Natural killer cell (primary cell): ENCODE data around the gene SMO. TPM values are rescaled to one million over a fixed set of nuclear protein-coding genes. Genes with fewer than 3 reads are reported as not detected.

Source experiments
- ATAC-seq, 3 donors: fragments of 150-1000 bp in 2 of 3; fragments of 200-7000 bp in 1 of 3; cut with Tn5 transposase; 1 replicate in 1 of 3; 2 replicates in 2 of 3; pipeline ENCODE4 v1.10.0; 2021; ENCODE audit warnings: mild to moderate bottlenecking in 2 of 3, moderate library complexity in 2 of 3
- DNase-seq, 2 donors: peaks; one replicate each; pipeline versions ENCODE4 v3.0.0 to v3.0.0-alpha.2; 2013 to 2021; ENCODE audit warnings: mixed read lengths in 1 of 2
- H3K27ac ChIP-seq: one replicate; pipeline ENCODE4 v1.5.1; 2013; ENCODE audit warnings: mild to moderate bottlenecking, low read length
- H3K27me3 ChIP-seq: one replicate; pipeline ENCODE4 v1.6.1; 2013; ENCODE audit warnings: low read length; ENCODE audit not compliant: control insufficient read depth, insufficient read depth
- H3K36me3 ChIP-seq: one replicate; pipeline ENCODE4 v1.6.1; 2013; ENCODE audit warnings: low read length; ENCODE audit not compliant: control insufficient read depth, insufficient read depth
- H3K4me1 ChIP-seq: one replicate; pipeline ENCODE4 v1.6.1; 2013; ENCODE audit warnings: low read length; ENCODE audit not compliant: control insufficient read depth, insufficient read depth
- H3K4me3 ChIP-seq: one replicate; pipeline ENCODE4 v1.5.1; 2013; ENCODE audit warnings: low read length
- H3K9me3 ChIP-seq: one replicate; pipeline ENCODE4 v1.6.1; 2013; ENCODE audit warnings: low read length; ENCODE audit not compliant: control insufficient read depth, insufficient read depth
- H3K27ac Mint-ChIP-seq, 2 donors: one replicate each; pipeline ENCODE4 v1.8.0; 2022; ENCODE audit warnings: mild to moderate bottlenecking in 2 of 2, mixed read lengths in 2 of 2, moderate library complexity in 1 of 2
- H3K27me3 Mint-ChIP-seq, 2 donors: one replicate each; pipeline ENCODE4 v1.8.0; 2022; ENCODE audit warnings: low read depth in 2 of 2, mixed read lengths in 2 of 2
- H3K36me3 Mint-ChIP-seq: one replicate; pipeline ENCODE4 v1.8.0; 2022; ENCODE audit warnings: mixed read lengths
- H3K4me1 Mint-ChIP-seq, 2 donors: one replicate each; pipeline ENCODE4 v1.8.0; 2022; ENCODE audit warnings: mixed read lengths in 2 of 2
- H3K4me3 Mint-ChIP-seq: one replicate; pipeline ENCODE4 v1.8.0; 2022; ENCODE audit warnings: mild to moderate bottlenecking, moderate library complexity, mixed read lengths
- H3K9me3 Mint-ChIP-seq, 2 donors: one replicate each; pipeline ENCODE4 v1.8.0; 2022; ENCODE audit warnings: mixed read lengths in 2 of 2
- CTCF ChIP-seq: fragments of 200-600 bp; IDR thresholded peaks from one replicate; pipeline ENCODE4 v1.8.0; 2022; ENCODE audit warnings: antibody characterized with exemption
- WGBS: methylation state at CpG from one replicate; pipeline ENCODE4 v1.1.7; 2013; ENCODE audit warnings: missing lambda C conversion rate; ENCODE audit not compliant: insufficient coverage; 5-methylcytosine and 5-hydroxymethylcytosine counted together
- intact Hi-C: fragments of 100-400 bp; cut with micrococcal nuclease; formaldehyde crosslinking; loops from one replicate; pipeline ENCODE4 v1.14.2; 2022
- total RNA-seq, 4 donors: library from RNA; stranded (reverse); fragments of 120-200 nt in 1 of 4; gene quantifications; one replicate each; pipeline versions ENCODE4 v1.2.3 to v1.2.4, GENCODE V29; 2013 to 2022

Gene SMO
- total RNA-seq, 3 donors from 2014 or later (not counting 1 experiment from before 2014, with no cell fraction given) = 0.09 to 0.50 (median 0.50) TPM

GRCh38 chr7:129144834-129145668 lies 43.4 kb upstream of the SMO start:
- H3K4me1 ChIP-seq = peaks cover 41% of the 10 kb centered on the region
- Mint-ChIP-seq H3K9me3 (no peaks in the 10 kb centered on the region), H3K27ac (no peak overlapping the region), H3K27me3 (peaks cover 17 to 30% of the 10 kb centered on the region in 2 donors), H3K4me1 (peaks cover 9 to 10% of the 10 kb centered on the region in 2 donors), H3K36me3 (no peaks in the 10 kb centered on the region), H3K4me3 (peak overlapping the region; percentile 79)
- peak overlapping the region; percentile 58 for H3K27ac ChIP-seq
- no peaks in the 10 kb centered on the region for H3K9me3 ChIP-seq
- DNase-seq (peak in 1 of 2 donors; percentile 53), ATAC-seq (peak; percentile 4 to 66 (median 9))
- intact Hi-C loops = no loop called here
- peaks cover 4% of the 10 kb centered on the region for H3K27me3 ChIP-seq
- TF ChIP-seq CTCF = no peak
- 2% methylated on average over 58 of the region's 58 CpGs for WGBS
- H3K36me3 ChIP-seq = no peaks in the 10 kb centered on the region
- H3K4me3 ChIP-seq = peak overlapping the region; percentile 57

GRCh38 chr7:129146237-129146979 lies 42.0 kb upstream of the SMO start:
- ATAC-seq = peak in 1 of 3 donors; percentile 18
- H3K4me3 ChIP-seq = no peak overlapping the region

GRCh38 chr7:129147731-129148130 lies 40.7 kb upstream of the SMO start:
- H3K9me3 Mint-ChIP-seq = no peaks in the 10 kb centered on the region
- no peak overlapping the region for H3K4me3 ChIP-seq
- no peaks in the 10 kb centered on the region for H3K36me3 Mint-ChIP-seq
- H3K36me3 ChIP-seq = no peaks in the 10 kb centered on the region
- no peak overlapping the region for H3K27ac Mint-ChIP-seq
- no peak for DNase-seq
- no peak overlapping the region for H3K4me3 Mint-ChIP-seq
- H3K4me1 Mint-ChIP-seq = peaks cover 9 to 10% of the 10 kb centered on the region in 2 donors
- no peak for ATAC-seq
- peaks cover 17 to 30% of the 10 kb centered on the region in 2 donors for H3K27me3 Mint-ChIP-seq
- intact Hi-C loops = no loop called here
- peaks cover 4% of the 10 kb centered on the region for H3K27me3 ChIP-seq
- peaks cover 43% of the 10 kb centered on the region for H3K4me1 ChIP-seq
- WGBS = 86% methylated on average over 3 of the region's 3 CpGs
- no peak overlapping the region for H3K27ac ChIP-seq
- no peak for TF ChIP-seq CTCF
- no peaks in the 10 kb centered on the region for H3K9me3 ChIP-seq

More at GRCh38 chr7:129146237-129146979, 42.0 kb upstream of the SMO start:
- Mint-ChIP-seq H3K27me3 (peaks cover 17 to 30% of the 10 kb centered on the region in 2 donors), H3K27ac (no peak overlapping the region), H3K9me3 (no peaks in the 10 kb centered on the region), H3K4me3 (peak overlapping the region; percentile 78), H3K4me1 (peaks cover 9 to 10% of the 10 kb centered on the region in 2 donors), H3K36me3 (no peaks in the 10 kb centered on the region)
- WGBS = 79% methylated on average over 8 of the region's 8 CpGs
- peak overlapping the region; percentile 34 for H3K27ac ChIP-seq
- intact Hi-C loops = no loop called here
- no peaks in the 10 kb centered on the region for H3K9me3 ChIP-seq
- no peak for TF ChIP-seq CTCF
- H3K36me3 ChIP-seq = no peaks in the 10 kb centered on the region
- DNase-seq = no peak
- H3K27me3 ChIP-seq = peaks cover 4% of the 10 kb centered on the region
- peaks cover 43% of the 10 kb centered on the region for H3K4me1 ChIP-seq
